NCI-H526 treated with DMSO at 0.1 percent for 48 hours (cell line): ENCODE data around the gene MAB21L1.
A peak's percentile ranks its signal among the peaks of the same experiment; 100 is the strongest.

ENCODE experiments used
- DNase-seq: peaks from one replicate; lab custom pipeline; 2025; lab: John Stamatoyannopoulos, UW

The MAB21L1 gene

GRCh38 chr13:35475960-35476943 is at the start of gene MAB21L1:
MAB21L1 (minus strand) TSS chr13:35476689; CDS start chr13:35476138, 551 bp downstream.
- DNase-seq = no peak

GRCh38 chr13:35524171-35524570 is 47.7 kb upstream of the MAB21L1 start:
- no peak for DNase-seq

- DNase-seq = no peak
Observed at GRCh38 chr13:35518337-35518946, 42.0 kb upstream of the MAB21L1 start.

GRCh38 chr13:35514801-35515502 is 38.5 kb upstream of the MAB21L1 start:
- no peak for DNase-seq

DNA sequence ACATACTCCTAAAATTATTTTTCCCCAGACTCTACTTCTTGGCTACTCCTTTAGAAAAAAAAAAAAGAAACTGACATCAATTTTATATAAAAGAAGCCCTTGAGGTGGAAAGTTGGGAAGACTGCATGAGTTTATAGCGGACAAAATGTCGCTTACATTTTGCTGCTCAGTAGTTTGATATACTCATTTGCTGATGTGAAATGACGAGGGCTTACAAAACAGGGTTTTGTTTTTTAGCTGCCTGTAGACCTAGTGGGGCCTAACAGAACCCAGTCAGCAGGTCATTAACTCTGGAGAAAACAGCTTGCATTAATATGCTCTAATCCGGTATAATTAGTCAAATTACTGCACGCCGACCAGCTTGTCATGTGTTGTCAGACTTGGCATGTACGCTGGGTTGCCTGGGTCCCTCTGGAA is 37.6 kb upstream of the MAB21L1 start:
- peak; percentile 37 for DNase-seq

- DNase-seq = no peak
Observed at GRCh38 chr13:35512271-35512920, 35.9 kb upstream of the MAB21L1 start.

DNA sequence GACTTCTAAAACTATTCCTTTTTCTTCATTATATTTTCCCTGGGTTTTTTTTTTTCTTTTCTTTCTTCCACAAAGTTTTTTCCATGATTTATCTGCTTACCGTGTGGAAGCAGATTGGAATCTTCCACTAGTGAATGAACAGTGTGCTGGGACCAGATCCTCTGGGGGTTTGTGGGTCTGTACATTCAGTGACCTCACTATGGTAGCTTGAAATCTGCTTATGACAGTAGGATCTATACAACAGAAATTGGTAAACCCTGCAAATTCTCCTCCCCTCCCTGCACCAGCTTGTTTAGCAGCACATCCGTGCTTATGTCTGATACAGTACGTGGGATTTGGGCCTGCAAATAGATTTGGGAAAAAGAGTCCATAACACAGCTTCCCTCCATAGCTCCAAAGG is 26.0 kb upstream of the MAB21L1 start:
- DNase-seq = no peak

GRCh38 chr13:35501661-35502235 is 25.3 kb upstream of the MAB21L1 start:
- no peak for DNase-seq

DNA sequence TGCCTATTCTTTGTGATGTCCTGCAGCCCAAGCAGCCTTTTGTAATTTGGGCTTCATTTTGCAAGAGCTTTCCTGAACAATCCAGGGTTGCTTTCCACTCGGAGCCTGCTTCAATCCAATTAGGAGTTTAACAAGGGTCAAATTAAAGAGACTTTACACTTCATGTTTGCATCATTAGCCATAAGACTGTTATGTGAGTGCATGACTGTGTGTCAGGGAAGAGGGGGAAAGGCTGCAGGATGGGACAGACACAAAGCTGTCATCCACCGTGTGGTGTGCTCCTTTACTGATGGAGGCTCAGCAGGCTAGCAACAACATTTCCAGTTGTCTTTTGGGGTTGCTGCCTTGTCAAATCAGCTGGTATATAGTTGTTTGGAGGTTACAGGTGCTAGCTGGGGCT is 23.7 kb upstream of the MAB21L1 start:
- no peak for DNase-seq

- no peak for DNase-seq
Observed at GRCh38 chr13:35499676-35500075, 23.2 kb upstream of the MAB21L1 start.

- DNase-seq = no peak
Observed at GRCh38 chr13:35499196-35499662, 22.7 kb upstream of the MAB21L1 start.

DNA sequence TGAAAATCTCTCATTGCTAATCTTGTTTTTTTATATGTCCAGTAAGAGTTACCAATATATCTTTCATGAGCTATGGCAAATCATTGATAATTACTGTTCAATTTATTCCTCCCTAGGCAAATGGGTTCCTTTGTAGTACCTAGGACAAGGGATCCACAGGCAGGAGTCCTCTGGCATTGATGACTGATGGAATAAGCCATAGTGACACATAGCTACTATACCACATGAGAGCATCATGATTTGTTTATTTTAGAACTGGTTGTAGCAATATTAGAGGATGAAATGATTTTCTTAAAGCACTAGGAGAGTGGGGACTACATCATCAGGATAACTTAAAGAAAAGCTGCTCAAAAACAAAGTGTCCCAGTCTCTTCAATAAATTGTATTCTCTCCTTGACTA is 21.7 kb upstream of the MAB21L1 start:
- no peak for DNase-seq

GRCh38 chr13:35496761-35497386 is 20.4 kb upstream of the MAB21L1 start:
- no peak for DNase-seq

DNA sequence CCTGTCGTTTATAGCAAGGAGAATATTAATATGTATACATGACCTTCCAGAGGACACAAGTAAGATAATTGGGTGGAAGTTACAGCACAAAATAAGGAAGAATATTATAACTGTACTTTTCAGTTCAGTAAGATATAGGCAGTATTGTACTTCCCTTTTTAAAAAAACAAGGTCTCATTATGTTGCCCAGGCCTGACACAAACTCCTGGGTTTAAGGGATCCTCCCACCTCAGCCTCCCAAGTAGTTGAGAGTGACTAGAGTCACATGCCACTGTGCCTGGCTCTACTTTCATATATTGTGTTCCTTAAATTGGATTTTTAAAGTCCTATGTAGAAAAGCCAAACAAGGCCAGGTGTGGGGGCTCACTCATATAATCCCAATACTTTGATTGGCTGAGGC is 19.5 kb upstream of the MAB21L1 start:
- no peak for DNase-seq

GRCh38 chr13:35489050-35489449 is 12.6 kb upstream of the MAB21L1 start:
- DNase-seq = no peak

GRCh38 chr13:35485424-35485823 is 8.9 kb upstream of the MAB21L1 start:
- no peak for DNase-seq

DNA sequence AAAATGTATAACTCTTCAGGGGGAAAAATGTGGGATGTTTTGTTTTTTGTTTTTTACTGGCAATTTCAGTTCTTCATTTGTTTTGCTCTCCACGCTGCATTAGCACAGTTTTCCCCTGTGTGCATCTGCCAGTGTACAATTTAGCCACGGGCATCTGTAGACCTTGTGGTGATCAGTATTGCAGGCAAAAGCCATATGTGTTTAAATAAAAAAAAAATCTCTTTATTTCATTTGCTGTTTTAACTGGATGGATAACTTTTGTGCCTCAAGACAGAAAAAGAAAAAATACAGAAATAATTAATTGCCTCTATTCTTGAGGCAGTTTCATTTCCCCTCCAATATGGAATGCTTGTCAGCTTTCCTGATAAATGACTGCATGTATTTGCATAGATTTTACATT is 7.9 kb upstream of the MAB21L1 start:
- peak; percentile 32 for DNase-seq

GRCh38 chr13:35483761-35484160 is 7.3 kb upstream of the MAB21L1 start:
- DNase-seq = no peak

GRCh38 chr13:35482527-35482926 is 6.0 kb upstream of the MAB21L1 start:
- no peak for DNase-seq

GRCh38 chr13:35481777-35482176 is 5.3 kb upstream of the MAB21L1 start:
- no peak for DNase-seq

- no peak for DNase-seq
Observed at GRCh38 chr13:35480346-35480745, 3.9 kb upstream of the MAB21L1 start.
